Mesenchymal stem cell (in vitro differentiated cells and primary cell): ENCODE results near the gene CBARP.

Source experiments
- DNase-seq: peaks from one replicate; pipeline ENCODE4 v3.0.0-alpha.2; 2013
- H2AFZ ChIP-seq: one replicate; pipeline ENCODE4 v1.6.1; 2013; ENCODE audit warnings: low read depth, mild to moderate bottlenecking, control low read depth, inconsistent platforms, low read length, moderate library complexity
- H2AK5ac ChIP-seq: 2 replicates; pipeline ENCODE4 v1.6.1; 2013; ENCODE audit warnings: low read length, moderate library complexity, mild to moderate bottlenecking, inconsistent platforms; ENCODE audit not compliant: severe bottlenecking
- H2BK120ac ChIP-seq: one replicate; pipeline ENCODE4 v1.6.1; 2013; ENCODE audit warnings: low read depth, mild to moderate bottlenecking, inconsistent platforms, low read length, moderate library complexity
- H2BK12ac ChIP-seq, 2 experiments: one replicate each; pipeline ENCODE4 v1.6.1; 2013; ENCODE audit warnings: inconsistent platforms in 2 of 2, low read length in 2 of 2, mild to moderate bottlenecking in 2 of 2, moderate library complexity in 2 of 2, control low read depth in 1 of 2
- H2BK15ac ChIP-seq: one replicate; pipeline ENCODE4 v1.6.1; 2013; ENCODE audit warnings: mild to moderate bottlenecking, low read depth, inconsistent platforms; ENCODE audit not compliant: poor library complexity, severe bottlenecking
- H2BK5ac ChIP-seq: 2 replicates; pipeline ENCODE4 v1.6.1; 2013; ENCODE audit warnings: low read depth, mild to moderate bottlenecking, low read length, control low read depth, inconsistent platforms; ENCODE audit not compliant: poor library complexity, severe bottlenecking
- H3K14ac ChIP-seq, 2 experiments: one replicate each; pipeline ENCODE4 v1.6.1; 2013; ENCODE audit warnings: inconsistent platforms in 2 of 2, low read length in 2 of 2, control low read depth in 1 of 2, mild to moderate bottlenecking in 1 of 2, moderate library complexity in 1 of 2
- H3K18ac ChIP-seq, 2 experiments: one replicate each; pipeline ENCODE4 v1.6.1; 2013; ENCODE audit warnings: inconsistent platforms in 2 of 2, low read length in 2 of 2, control low read depth in 1 of 2, low read depth in 1 of 2, mild to moderate bottlenecking in 1 of 2
- H3K23ac ChIP-seq, 2 experiments: one replicate each; pipeline ENCODE4 v1.6.1; 2013; ENCODE audit warnings: inconsistent platforms in 2 of 2, low read length in 2 of 2, mild to moderate bottlenecking in 2 of 2, moderate library complexity in 2 of 2, control low read depth in 1 of 2
- H3K27ac ChIP-seq: 2 replicates; pipeline ENCODE4 v1.5.1; 2013; ENCODE audit warnings: mild to moderate bottlenecking, moderate library complexity, low read length, control low read depth, inconsistent platforms; ENCODE audit not compliant: poor library complexity, severe bottlenecking
- H3K27me3 ChIP-seq, 2 experiments: 2 replicates each; pipeline versions ENCODE4 v1.6.1 to v1.7.0; 2013; ENCODE audit warnings: low read length in 2 of 2, mild to moderate bottlenecking in 2 of 2, moderate library complexity in 2 of 2, control low read depth in 1 of 2, inconsistent platforms in 1 of 2; ENCODE audit not compliant: control insufficient read depth in 1 of 2, insufficient read depth in 1 of 2
- H3K36me3 ChIP-seq, 2 experiments: 2 replicates each; pipeline versions ENCODE4 v1.6.1 to v1.7.0; 2013; ENCODE audit warnings: low read length in 2 of 2, control low read depth in 1 of 2, inconsistent platforms in 1 of 2, low read depth in 1 of 2, mild to moderate bottlenecking in 1 of 2; ENCODE audit not compliant: insufficient read depth in 2 of 2, control insufficient read depth in 1 of 2
- H3K4ac ChIP-seq, 2 experiments: one replicate each; pipeline ENCODE4 v1.6.1; 2013; ENCODE audit warnings: inconsistent platforms in 2 of 2, low read length in 2 of 2, mild to moderate bottlenecking in 2 of 2, moderate library complexity in 2 of 2, control low read depth in 1 of 2, low read depth in 1 of 2
- H3K4me1 ChIP-seq: 2 replicates; pipeline ENCODE4 v1.6.1; 2013; ENCODE audit warnings: low read depth, low read length, control low read depth; ENCODE audit not compliant: control insufficient read depth, insufficient read depth
- H3K4me2 ChIP-seq: 2 replicates; pipeline ENCODE4 v1.6.1; 2013; ENCODE audit warnings: low read length, mild to moderate bottlenecking, inconsistent platforms; ENCODE audit not compliant: poor library complexity, severe bottlenecking
- H3K4me3 ChIP-seq, 2 experiments: 2 replicates each; pipeline versions ENCODE4 v1.5.1 to v1.7.0; 2013; ENCODE audit warnings: low read length in 2 of 2, mild to moderate bottlenecking in 2 of 2, control low read depth in 1 of 2, low read depth in 1 of 2; ENCODE audit not compliant: insufficient read depth in 1 of 2
- H3K79me1 ChIP-seq: replicated peaks from 2 replicates; pipeline ENCODE4 v1.6.1; 2013; ENCODE audit warnings: mild to moderate bottlenecking, control low read depth, low read length, inconsistent platforms; ENCODE audit not compliant: poor library complexity, severe bottlenecking
- H3K9ac ChIP-seq: 2 replicates; pipeline ENCODE4 v1.7.0; 2013; ENCODE audit warnings: mild to moderate bottlenecking, low read length, moderate library complexity
- H3K9me3 ChIP-seq: 2 replicates; pipeline ENCODE4 v1.7.0; 2013; ENCODE audit warnings: mild to moderate bottlenecking, low read length; ENCODE audit not compliant: control insufficient read depth
- H4K8ac ChIP-seq: one replicate; pipeline ENCODE4 v1.6.1; 2013; ENCODE audit warnings: inconsistent platforms, mild to moderate bottlenecking, low read length, moderate library complexity
- H4K91ac ChIP-seq: one replicate; pipeline ENCODE4 v1.6.1; 2013; ENCODE audit warnings: mild to moderate bottlenecking, low read length, inconsistent platforms
- WGBS: methylation state at CpG from one replicate; pipeline ENCODE4 v1.1.7; 2013; ENCODE audit warnings: mixed read lengths; 5-methylcytosine and 5-hydroxymethylcytosine counted together

Gene CBARP

DNA sequence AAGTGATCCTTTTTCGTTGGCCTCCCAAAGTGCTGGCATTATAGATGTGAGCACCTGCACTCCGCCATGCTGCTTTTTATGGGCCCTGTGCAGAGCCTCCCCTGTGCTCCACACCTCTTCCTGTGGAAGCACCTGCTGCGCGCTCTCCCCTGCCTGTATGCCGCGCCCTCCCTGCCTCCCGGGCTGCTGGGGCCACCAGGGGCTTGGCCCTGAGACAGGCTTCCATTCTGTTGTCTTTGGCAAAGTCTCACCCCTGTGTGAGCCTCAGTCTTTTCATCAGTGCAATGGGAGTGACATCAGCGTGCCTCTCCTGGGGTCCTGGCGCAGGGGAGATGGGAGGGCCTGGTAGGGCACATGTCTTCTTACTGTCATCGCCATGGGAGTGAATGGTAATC lies 38.8 kb upstream of the CBARP start:
- Histone ChIP-seq H3K4me2 (peak overlapping the region; percentile 92), H3K27ac (no peak overlapping the region), H3K27me3 (no peaks in the 10 kb centered on the region), H3K23ac (peak overlapping the region in 1 of 2 experiments; percentile 3), H2BK12ac (no peak overlapping the region), H3K14ac (no peak overlapping the region), H4K8ac (no peak overlapping the region), H3K9ac (peak overlapping the region; percentile 94), H2AFZ (no peak overlapping the region), H2AK5ac (no peak overlapping the region), H3K4me1 (peaks cover 36% of the 10 kb centered on the region), H3K9me3 (no peaks in the 10 kb centered on the region), H3K4ac (no peak overlapping the region), H3K4me3 (peak overlapping the region; percentile 65 to 88), H3K36me3 (peaks cover 52 to 78% of the 10 kb centered on the region in 2 experiments), H2BK5ac (no peak overlapping the region), H2BK120ac (no peak overlapping the region), H3K79me1 (peaks cover 22% of the 10 kb centered on the region), H3K18ac (peak overlapping the region in 1 of 2 experiments; percentile 28), H4K91ac (peak overlapping the region; percentile 4), H2BK15ac (no peak overlapping the region)
- DNase-seq: no peak
- 80% methylated on average over 10 of the region's 10 CpGs for WGBS

DNA sequence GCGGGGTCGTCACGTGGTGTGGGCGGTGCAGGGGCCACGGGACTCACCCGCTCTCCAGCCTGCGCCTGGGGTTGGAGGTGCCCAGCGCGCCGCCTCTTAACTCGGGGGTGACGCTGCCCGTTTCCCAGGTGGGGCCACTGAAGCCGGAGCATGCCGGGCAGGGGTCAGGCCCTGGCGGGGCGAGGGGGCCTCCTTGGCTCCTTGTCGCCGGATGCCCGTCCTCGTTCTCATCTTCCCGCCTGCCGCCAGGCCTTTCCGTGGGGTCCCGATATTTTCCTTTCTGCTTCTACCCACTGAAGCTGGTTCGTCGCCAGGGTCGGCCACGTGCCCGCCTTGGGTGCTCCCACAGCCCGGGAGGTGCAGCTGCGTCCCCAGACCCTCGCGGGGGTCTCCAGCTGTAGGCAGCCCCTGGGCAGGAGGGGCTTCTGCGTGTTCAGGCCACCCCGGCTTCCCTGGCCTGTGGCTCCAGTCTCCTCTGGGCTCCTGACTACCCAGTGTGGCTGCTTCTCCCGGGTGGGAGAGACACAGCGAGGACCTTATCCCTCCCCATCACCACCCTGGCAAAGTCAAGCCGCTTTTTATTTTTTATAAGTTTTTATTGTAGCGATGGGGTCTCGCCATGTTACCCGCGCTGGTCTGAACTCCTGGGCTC lies 38.3 kb upstream of the CBARP start:
- H4K8ac ChIP-seq: peak overlapping the region; percentile 78
- peak overlapping the region; percentile 79 for H2BK120ac ChIP-seq
- H2AK5ac ChIP-seq: peak overlapping the region; percentile 2
- H2BK15ac ChIP-seq: peak overlapping the region; percentile 85
- no peak for DNase-seq
- peak overlapping the region in 1 of 2 experiments; percentile 98 for H3K14ac ChIP-seq
- no peak overlapping the region for H2AFZ ChIP-seq
- peak overlapping the region; percentile 65 to 88 for H3K4me3 ChIP-seq
- H3K9me3 ChIP-seq: no peaks in the 10 kb centered on the region
- peaks cover 22% of the 10 kb centered on the region for H3K79me1 ChIP-seq
- H3K9ac ChIP-seq: peak overlapping the region; percentile 94
- 17% methylated on average over 42 of the region's 43 CpGs for WGBS
- peak overlapping the region; percentile 82 to 84 for H3K18ac ChIP-seq
- no peaks in the 10 kb centered on the region for H3K27me3 ChIP-seq
- peak overlapping the region; percentile 92 for H3K4me2 ChIP-seq
- peak overlapping the region; percentile 56 to 73 for H3K4ac ChIP-seq
- H2BK12ac ChIP-seq: peak overlapping the region; percentile 7 to 9
- peaks cover 41% of the 10 kb centered on the region for H3K4me1 ChIP-seq
- no peak overlapping the region for H2BK5ac ChIP-seq
- H3K27ac ChIP-seq: peak overlapping the region; percentile 58
- peak overlapping the region in 1 of 2 experiments; percentile 87 for H3K23ac ChIP-seq
- H4K91ac ChIP-seq: peak overlapping the region; percentile 85
- H3K36me3 ChIP-seq: peaks cover 57 to 83% of the 10 kb centered on the region in 2 experiments

DNA sequence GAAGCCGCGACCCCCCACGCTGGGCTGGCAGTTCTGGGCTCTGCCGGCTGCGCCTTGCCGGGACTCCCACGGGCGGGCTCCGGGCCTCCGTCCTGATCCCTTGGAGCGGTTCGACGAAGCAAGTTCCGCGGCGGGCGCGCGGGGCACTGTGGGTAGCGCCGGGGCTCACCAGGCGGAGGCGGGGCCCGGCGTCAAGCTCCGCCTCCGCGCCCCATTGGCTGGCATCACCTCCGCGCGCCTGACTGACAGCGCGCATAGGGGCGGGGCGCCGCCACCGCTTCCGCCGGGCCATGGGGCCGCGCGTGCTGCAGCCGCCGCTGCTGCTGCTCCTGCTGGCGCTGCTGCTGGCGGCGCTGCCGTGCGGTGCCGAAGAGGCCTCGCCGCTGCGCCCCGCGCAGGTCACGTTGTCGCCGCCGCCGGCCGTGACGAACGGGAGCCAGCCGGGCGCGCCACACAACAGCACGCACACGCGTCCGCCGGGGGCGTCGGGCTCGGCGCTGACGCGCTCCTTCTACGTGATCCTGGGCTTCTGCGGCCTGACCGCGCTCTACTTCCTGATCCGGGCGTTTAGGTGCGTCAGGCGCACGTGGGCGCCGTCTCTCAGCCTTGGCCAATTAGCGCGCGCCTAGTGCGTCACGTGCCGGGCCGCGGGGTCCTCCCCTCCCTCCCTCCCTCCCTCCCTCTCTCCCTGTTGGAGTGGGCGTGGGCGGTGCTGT lies 37.6 kb upstream of the CBARP start, which contains the start of gene FAM174C:
Gene FAM174C (plus strand): TSS at position 271 of the 716 bp plus-strand sequence. CDS start 20 bp downstream, at position 291.
- Histone ChIP-seq H2AFZ (no peak within 1 kb of the TSS), H3K79me1 (peaks cover 22% of the 10 kb centered on the region), H3K14ac (peak within 1 kb of the TSS in 1 of 2 experiments; percentile 98), H3K4me1 (peaks cover 47% of the 10 kb centered on the region), H3K4me2 (peak within 1 kb of the TSS; percentile 92), H3K18ac (peak within 1 kb of the TSS; percentile 98 to 99), H3K4me3 (peak within 1 kb of the TSS; percentile 84 to 88), H3K27ac (peak within 1 kb of the TSS; percentile 58), H3K9me3 (no peaks in the 10 kb centered on the region), H3K36me3 (peaks cover 62 to 81% of the 10 kb centered on the region in 2 experiments), H4K91ac (peak within 1 kb of the TSS; percentile 99), H3K9ac (peak within 1 kb of the TSS; percentile 94), H2BK5ac (peak within 1 kb of the TSS; percentile 90), H3K23ac (peak within 1 kb of the TSS in 1 of 2 experiments; percentile 87), H2BK120ac (peak within 1 kb of the TSS; percentile 91), H2BK12ac (peak within 1 kb of the TSS; percentile 9 to 67), H2AK5ac (peak within 1 kb of the TSS; percentile 38), H3K4ac (peak within 1 kb of the TSS; percentile 98 to 100), H3K27me3 (no peaks in the 10 kb centered on the region), H2BK15ac (peak within 1 kb of the TSS; percentile 86), H4K8ac (peak within 1 kb of the TSS; percentile 99)
- peak; percentile 98 for DNase-seq
- under 1% methylated on average over 50 of the region's 98 CpGs for WGBS

DNA sequence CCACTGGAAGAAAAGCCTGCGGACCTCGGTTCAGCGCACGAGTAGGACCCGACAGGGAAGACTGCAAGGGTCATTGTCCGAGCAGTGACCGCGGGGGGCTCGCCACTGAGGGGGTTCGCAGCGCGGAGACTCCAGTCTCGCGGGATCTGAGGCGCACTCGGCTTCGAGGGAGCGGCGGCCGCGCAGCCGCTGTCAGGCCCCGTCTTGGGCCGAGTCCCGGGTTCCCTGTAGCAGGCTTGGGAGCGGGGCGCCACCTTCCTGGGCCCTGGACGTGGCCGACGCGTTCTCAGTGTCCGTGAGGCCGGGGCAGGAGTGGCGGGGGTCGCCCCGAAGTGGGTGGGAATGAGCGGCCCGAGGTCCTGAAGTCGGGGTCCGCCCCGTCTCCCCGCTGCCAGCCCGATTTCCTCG lies 37.1 kb upstream of the CBARP start:
- H3K23ac ChIP-seq: no peak overlapping the region
- H4K91ac ChIP-seq: peak overlapping the region; percentile 25
- H2BK120ac ChIP-seq: peak overlapping the region; percentile 46
- H2BK15ac ChIP-seq: peak overlapping the region; percentile 37
- no peak overlapping the region for H3K14ac ChIP-seq
- no peak overlapping the region for H2BK12ac ChIP-seq
- WGBS: 56% methylated on average over 42 of the region's 44 CpGs
- H3K79me1 ChIP-seq: peaks cover 22% of the 10 kb centered on the region
- H3K27me3 ChIP-seq: no peaks in the 10 kb centered on the region
- no peak overlapping the region for H2AFZ ChIP-seq
- peak overlapping the region; percentile 94 for H3K9ac ChIP-seq
- peak overlapping the region; percentile 37 for H3K27ac ChIP-seq
- H2AK5ac ChIP-seq: no peak overlapping the region
- DNase-seq: no peak
- no peaks in the 10 kb centered on the region for H3K9me3 ChIP-seq
- H2BK5ac ChIP-seq: peak overlapping the region; percentile 45
- peak overlapping the region; percentile 24 to 57 for H3K4ac ChIP-seq
- peak overlapping the region; percentile 61 for H3K4me2 ChIP-seq
- H3K4me1 ChIP-seq: peaks cover 46% of the 10 kb centered on the region
- peak overlapping the region; percentile 48 to 56 for H3K18ac ChIP-seq
- H4K8ac ChIP-seq: peak overlapping the region; percentile 93
- H3K36me3 ChIP-seq: peaks cover 62 to 76% of the 10 kb centered on the region in 2 experiments
- H3K4me3 ChIP-seq: peak overlapping the region; percentile 45 to 88
